Measurements from ENCODE around the gene SP3. TPM values are rescaled to one million over a fixed set of nuclear protein-coding genes. Genes with fewer than 3 reads are reported as not detected.

Gene SP3
- total RNA-seq, 1 experiment from 2014 or later: 139 TPM

DNA sequence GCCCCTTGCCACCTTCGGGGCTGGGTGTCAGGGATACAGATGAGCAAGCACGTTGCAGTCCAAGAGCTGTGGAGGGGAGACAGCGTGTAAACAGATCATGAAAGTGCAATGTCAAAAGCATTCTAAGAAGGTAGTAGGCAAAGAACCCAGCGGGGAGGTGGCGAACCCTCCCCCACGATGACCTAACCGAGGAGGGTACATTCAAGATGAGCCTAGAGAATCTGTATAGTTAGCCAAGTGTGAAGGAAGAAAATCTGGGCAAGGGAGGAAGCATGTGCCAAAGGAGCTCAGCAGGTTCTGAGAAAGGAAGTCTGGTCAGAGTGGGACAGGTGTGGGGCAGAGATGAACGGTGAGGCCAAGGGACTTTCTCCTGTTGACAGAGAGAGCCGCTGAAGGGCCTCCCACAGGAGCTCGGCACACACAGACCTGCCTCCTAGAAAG is 106.9 kb downstream of the SP3 start:
- H3K9me3 ChIP-seq (ENCODE audit: low read length): no peaks in the 10 kb centered on the region
- no peaks in the 10 kb centered on the region for H3K36me3 ChIP-seq (ENCODE audit: insufficient read depth, low read length)
- no peak overlapping the region for H2AFZ ChIP-seq (ENCODE audit: low read length)
- H3K9me2 ChIP-seq (replicated peaks; ENCODE audit: insufficient read depth, low read length): no peaks in the 10 kb centered on the region
- no peak overlapping the region for H3K9ac ChIP-seq (ENCODE audit: low read length)
- H3K4me1 ChIP-seq (ENCODE audit: low read length): peaks cover 21% of the 10 kb centered on the region
- DNase-seq: no peak
- H3K4me3 ChIP-seq (ENCODE audit: low read length): no peak overlapping the region
- no peak overlapping the region for H3K4me2 ChIP-seq (ENCODE audit: low read depth, low read length, poor library complexity, severe bottlenecking)
- H3K79me2 ChIP-seq (ENCODE audit: low read length): no peaks in the 10 kb centered on the region
- no peaks in the 10 kb centered on the region for H4K20me1 ChIP-seq (ENCODE audit: insufficient read depth, low read depth, low read length)
- no peak overlapping the region for H3K27ac ChIP-seq (ENCODE audit: low read length)
- H3K27me3 ChIP-seq (ENCODE audit: low read length): no peaks in the 10 kb centered on the region
